Neural progenitor cell (in vitro differentiated cells): ENCODE measurements around the gene IMPDH1. TPM values are rescaled to one million over a fixed set of nuclear protein-coding genes. Genes with fewer than 3 reads are reported as not detected.

ENCODE experiments used
- DNase-seq: peaks from one replicate; pipeline ENCODE4 v3.0.0-alpha.2; 2016; ENCODE audit warnings: low spot score
- H2AFZ ChIP-seq: fragments of 200-600 bp; sonication (generic); replicated peaks from 2 replicates; pipeline ENCODE4 v1.6.1; 2016; ENCODE audit warnings: antibody characterized with exemption
- H3F3A ChIP-seq: fragments of 200-600 bp; sonication (generic); 2 replicates; pipeline ENCODE4 v1.6.1; 2016; ENCODE audit warnings: antibody characterized with exemption, low read depth
- H3K27ac ChIP-seq: fragments of 200-600 bp; sonication (generic); 2 replicates; pipeline ENCODE4 v1.5.1; 2016; ENCODE audit warnings: mild to moderate bottlenecking
- H3K27me3 ChIP-seq: fragments of 200-600 bp; sonication (generic); 2 replicates; pipeline ENCODE4 v1.6.1; 2016; ENCODE audit warnings: mild to moderate bottlenecking, moderate library complexity
- H3K36me3 ChIP-seq: fragments of 200-600 bp; sonication (generic); 2 replicates; pipeline ENCODE4 v1.5.1; 2016
- H3K4me1 ChIP-seq: fragments of 200-600 bp; sonication (generic); 2 replicates; pipeline ENCODE4 v1.6.1; 2016; ENCODE audit warnings: mixed run types
- H3K4me2 ChIP-seq: fragments of 200-600 bp; sonication (generic); 2 replicates; pipeline ENCODE4 v1.6.1; 2016
- H3K4me3 ChIP-seq: fragments of 200-600 bp; sonication (generic); 2 replicates; pipeline ENCODE4 v1.5.1; 2016
- H3K79me2 ChIP-seq: fragments of 200-600 bp; sonication (generic); 2 replicates; pipeline ENCODE4 v1.6.1; 2016; ENCODE audit warnings: low read depth
- H3K9ac ChIP-seq: fragments of 200-600 bp; sonication (generic); 2 replicates; pipeline ENCODE4 v1.6.1; 2016
- H3K9me3 ChIP-seq: fragments of 200-600 bp; sonication (generic); 2 replicates; pipeline ENCODE4 v1.5.1; 2016; ENCODE audit warnings: low read depth
- H4K20me1 ChIP-seq: fragments of 200-600 bp; sonication (generic); 2 replicates; pipeline ENCODE4 v1.6.1; 2016; ENCODE audit warnings: low read depth
- H3K27ac Mint-ChIP-seq: 3 replicates; pipeline ENCODE4 v1.8.0; 2021; ENCODE audit warnings: mixed read lengths
- H3K27me3 Mint-ChIP-seq: 2 replicates; pipeline ENCODE4 v1.8.0; 2022; ENCODE audit warnings: low read depth, mild to moderate bottlenecking, inconsistent platforms, moderate library complexity, mixed read lengths; ENCODE audit not compliant: insufficient read depth
- H3K36me3 Mint-ChIP-seq: 3 replicates; pipeline ENCODE4 v1.8.0; 2021; ENCODE audit warnings: mixed read lengths
- H3K4me1 Mint-ChIP-seq: 3 replicates; pipeline ENCODE4 v1.8.0; 2021; ENCODE audit warnings: mixed read lengths
- H3K4me3 Mint-ChIP-seq: 3 replicates; pipeline ENCODE4 v1.8.0; 2021; ENCODE audit warnings: mild to moderate bottlenecking, moderate library complexity, mixed read lengths
- H3K9me3 Mint-ChIP-seq: 3 replicates; pipeline ENCODE4 v1.8.0; 2020; ENCODE audit warnings: mixed read lengths
- CTCF ChIP-seq: fragments of 200-600 bp; sonication (generic); IDR thresholded peaks from 2 replicates; pipeline ENCODE4 v1.5.1; 2017; ENCODE audit warnings: antibody characterized with exemption, mild to moderate bottlenecking
- EZH2 ChIP-seq: fragments of 200-600 bp; sonication (generic); IDR thresholded peaks from 2 replicates; pipeline ENCODE4 v1.6.1; 2017; ENCODE audit warnings: antibody characterized with exemption, mild to moderate bottlenecking, moderate library complexity
- EZH2phosphoT487 ChIP-seq: fragments of 200-600 bp; sonication (generic); IDR thresholded peaks from 2 replicates; pipeline ENCODE4 v1.6.1; 2017; ENCODE audit warnings: antibody characterized with exemption
- total RNA-seq: library from RNA; depleted of rRNA; stranded (reverse); fragments of >200 nt; gene quantifications from 2 replicates; pipeline ENCODE4 v1.2.3, GENCODE V29; 2015; ENCODE audit warnings: low replicate concordance

IMPDH1 gene
- total RNA-seq, 1 donor from 2014 or later: 17.0 TPM

DNA sequence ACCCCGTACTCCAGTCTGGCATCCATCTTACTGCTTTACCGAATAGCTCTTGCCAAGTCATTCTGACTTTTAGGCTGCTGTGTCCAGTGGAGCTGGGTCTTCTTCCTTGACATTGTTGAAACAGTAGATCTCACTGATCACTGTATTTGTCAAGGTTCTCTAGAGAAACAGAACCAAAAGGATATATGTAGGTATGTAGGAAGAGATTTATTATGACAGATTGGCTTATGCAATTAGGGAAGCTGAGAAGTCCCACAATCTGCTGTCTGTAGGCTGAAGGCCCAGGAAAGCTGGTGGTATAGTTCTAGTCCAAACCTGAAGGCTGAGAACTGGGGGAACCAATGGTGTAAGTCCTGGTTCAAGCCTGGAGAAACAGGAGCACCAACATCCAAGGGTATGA is 36.2 kb downstream of the IMPDH1 start:
- H3F3A ChIP-seq: no peaks in the 10 kb centered on the region
- H3K4me2 ChIP-seq: no peak overlapping the region
- Mint-ChIP-seq H3K27me3 (peaks cover 3% of the 10 kb centered on the region), H3K27ac (no peak overlapping the region), H3K4me1 (peaks cover 2% of the 10 kb centered on the region), H3K9me3 (peaks cover 2% of the 10 kb centered on the region), H3K36me3 (no peaks in the 10 kb centered on the region), H3K4me3 (no peak overlapping the region)
- DNase-seq: no peak
- H2AFZ ChIP-seq: no peak overlapping the region
- H3K27ac ChIP-seq: no peak overlapping the region
- no peaks in the 10 kb centered on the region for H3K36me3 ChIP-seq
- no peaks in the 10 kb centered on the region for H3K9me3 ChIP-seq
- H3K4me3 ChIP-seq: no peak overlapping the region
- TF ChIP-seq EZH2 (no peak), CTCF (no peak), EZH2phosphoT487 (no peak)
- H3K9ac ChIP-seq: no peak overlapping the region
- H3K27me3 ChIP-seq: peaks cover 1% of the 10 kb centered on the region
- H3K79me2 ChIP-seq: no peaks in the 10 kb centered on the region
- no peaks in the 10 kb centered on the region for H4K20me1 ChIP-seq
- H3K4me1 ChIP-seq: no peaks in the 10 kb centered on the region

GRCh38 chr7:128370491-128370890 is 39.3 kb downstream of the IMPDH1 start:
- Histone ChIP-seq H3K36me3 (no peaks in the 10 kb centered on the region), H3K4me3 (no peak overlapping the region), H3F3A (no peaks in the 10 kb centered on the region), H3K4me1 (no peaks in the 10 kb centered on the region), H3K27me3 (peaks cover 32% of the 10 kb centered on the region), H3K27ac (no peak overlapping the region), H3K9me3 (no peaks in the 10 kb centered on the region), H2AFZ (no peak overlapping the region), H3K79me2 (no peaks in the 10 kb centered on the region), H3K9ac (no peak overlapping the region), H3K4me2 (no peak overlapping the region), H4K20me1 (no peaks in the 10 kb centered on the region)
- Mint-ChIP-seq H3K9me3 (peaks cover 2% of the 10 kb centered on the region), H3K36me3 (no peaks in the 10 kb centered on the region), H3K4me1 (no peaks in the 10 kb centered on the region), H3K27ac (no peak overlapping the region), H3K4me3 (no peak overlapping the region), H3K27me3 (peaks cover 16% of the 10 kb centered on the region)
- DNase-seq: no peak
- TF ChIP-seq EZH2phosphoT487: no peak
- TF ChIP-seq EZH2: no peak
- no peak for TF ChIP-seq CTCF

GRCh38 chr7:128366986-128367385 is 42.8 kb downstream of the IMPDH1 start:
- H3K4me3 Mint-ChIP-seq: no peak overlapping the region
- no peak for TF ChIP-seq EZH2
- H3K27me3 ChIP-seq: peaks cover 67% of the 10 kb centered on the region
- no peaks in the 10 kb centered on the region for H3K4me1 ChIP-seq
- H3K4me3 ChIP-seq: no peak overlapping the region
- DNase-seq: no peak
- no peaks in the 10 kb centered on the region for H4K20me1 ChIP-seq
- H3K36me3 ChIP-seq: no peaks in the 10 kb centered on the region
- H3K9me3 ChIP-seq: no peaks in the 10 kb centered on the region
- H2AFZ ChIP-seq: no peak overlapping the region
- no peaks in the 10 kb centered on the region for H3K36me3 Mint-ChIP-seq
- peaks cover 2% of the 10 kb centered on the region for H3K4me1 Mint-ChIP-seq
- H3K27me3 Mint-ChIP-seq: peaks cover 48% of the 10 kb centered on the region
- H3K9me3 Mint-ChIP-seq: no peaks in the 10 kb centered on the region
- no peak overlapping the region for H3K27ac Mint-ChIP-seq
- no peak overlapping the region for H3K27ac ChIP-seq
- no peak overlapping the region for H3K9ac ChIP-seq
- peaks cover 8% of the 10 kb centered on the region for H3F3A ChIP-seq
- H3K79me2 ChIP-seq: no peaks in the 10 kb centered on the region
- no peak overlapping the region for H3K4me2 ChIP-seq

- Histone ChIP-seq H3K79me2 (no peaks in the 10 kb centered on the region), H3K4me1 (no peaks in the 10 kb centered on the region), H3K36me3 (no peaks in the 10 kb centered on the region), H3K4me2 (no peak overlapping the region), H3K27ac (no peak overlapping the region), H3F3A (peaks cover 13% of the 10 kb centered on the region), H4K20me1 (no peaks in the 10 kb centered on the region), H3K4me3 (no peak overlapping the region), H3K9ac (no peak overlapping the region), H3K27me3 (peaks cover 74% of the 10 kb centered on the region), H3K9me3 (no peaks in the 10 kb centered on the region), H2AFZ (no peak overlapping the region)
- no peak for TF ChIP-seq EZH2
- TF ChIP-seq CTCF: no peak
- TF ChIP-seq EZH2phosphoT487: no peak
- H3K9me3 Mint-ChIP-seq: no peaks in the 10 kb centered on the region
- no peak overlapping the region for H3K27ac Mint-ChIP-seq
- H3K4me1 Mint-ChIP-seq: peaks cover 5% of the 10 kb centered on the region
- no peaks in the 10 kb centered on the region for H3K36me3 Mint-ChIP-seq
- no peak for DNase-seq
- H3K27me3 Mint-ChIP-seq: peaks cover 52% of the 10 kb centered on the region
- H3K4me3 Mint-ChIP-seq: no peak overlapping the region
These were observed 43.5 kb downstream of the IMPDH1 start for GRCh38 chr7:128366300-128366699.
